SK-N-SH treated with all-trans-retinoic acid at 6 μM for 48 hours (cell line): Measurements from ENCODE around the gene PMEPA1.

Experiments
- ATAC-seq: fragments of 200-7000 bp; cut with Tn5 transposase; 3 replicates; pipeline ENCODE4 v1.9.1; 2020; ENCODE audit warnings: mild to moderate bottlenecking, moderate library complexity
- BACH2 ChIP-seq: fragments of 250-450 bp; sonication (Bioruptor Pico); IDR thresholded peaks from 2 replicates; pipeline ENCODE4 v1.9.0; 2021; ENCODE audit warnings: mild to moderate bottlenecking, borderline replicate concordance
- CREB5 ChIP-seq: fragments of 250-450 bp; sonication (Bioruptor Pico); IDR thresholded peaks from 2 replicates; pipeline ENCODE4 v1.5.1; 2020; ENCODE audit warnings: low read depth, mild to moderate bottlenecking, moderate library complexity
- CSDC2 ChIP-seq: fragments of 250-450 bp; sonication (Bioruptor Pico); IDR thresholded peaks from 2 replicates; pipeline ENCODE4 v1.5.0; 2020; ENCODE audit warnings: mild to moderate bottlenecking, moderate library complexity
- ESRRG ChIP-seq: fragments of 250-450 bp; sonication (Bioruptor Pico); IDR thresholded peaks from 2 replicates; pipeline ENCODE4 v1.6.1; 2021; ENCODE audit warnings: mild to moderate bottlenecking
- GLIS3 ChIP-seq: fragments of 250-450 bp; sonication (Bioruptor Pico); IDR thresholded peaks from 2 replicates; pipeline ENCODE4 v1.5.0; 2020; ENCODE audit warnings: mild to moderate bottlenecking, moderate library complexity
- ISL1 ChIP-seq: fragments of 250-450 bp; sonication (Bioruptor Pico); IDR thresholded peaks from 2 replicates; pipeline ENCODE4 v2.1.2; 2022; ENCODE audit warnings: mild to moderate bottlenecking, moderate library complexity
- OSR1 ChIP-seq: fragments of 250-450 bp; sonication (Bioruptor Pico); IDR thresholded peaks from 2 replicates; pipeline ENCODE4 v1.8.0; 2022; ENCODE audit warnings: moderate library complexity, mild to moderate bottlenecking, inconsistent platforms
- RARB ChIP-seq: fragments of 250-450 bp; sonication (Bioruptor Pico); IDR thresholded peaks from 2 replicates; pipeline ENCODE4 v1.8.0; 2021; ENCODE audit warnings: mild to moderate bottlenecking, moderate library complexity
- SNAI2 ChIP-seq: fragments of 250-450 bp; sonication (Bioruptor Pico); IDR thresholded peaks from 2 replicates; pipeline ENCODE4 v1.5.0; 2020; ENCODE audit warnings: mild to moderate bottlenecking, moderate library complexity
- TCF4 ChIP-seq: fragments of 250-450 bp; sonication (Bioruptor Pico); IDR thresholded peaks from 2 replicates; pipeline ENCODE4 v1.8.0; 2021; ENCODE audit warnings: mild to moderate bottlenecking, moderate library complexity, borderline replicate concordance
- TOX ChIP-seq: fragments of 250-450 bp; sonication (Bioruptor Pico); IDR thresholded peaks from 2 replicates; pipeline ENCODE4 v1.8.0; 2021; ENCODE audit warnings: mild to moderate bottlenecking, moderate library complexity, borderline replicate concordance
- TSHZ2 ChIP-seq: fragments of 250-450 bp; sonication (Bioruptor Pico); IDR thresholded peaks from 2 replicates; pipeline ENCODE4 v1.5.0; 2020; ENCODE audit warnings: mild to moderate bottlenecking, moderate library complexity
- ZC3H10 ChIP-seq: fragments of 250-450 bp; sonication (Bioruptor Pico); IDR thresholded peaks from 2 replicates; pipeline ENCODE4 v1.5.1; 2021; ENCODE audit warnings: mild to moderate bottlenecking, moderate library complexity
- ZFP3 ChIP-seq: fragments of 250-450 bp; sonication (Bioruptor Pico); IDR thresholded peaks from 2 replicates; pipeline ENCODE4 v1.5.0; 2020; ENCODE audit warnings: mild to moderate bottlenecking, moderate library complexity
- ZFP30 ChIP-seq: fragments of 450-650 bp; formaldehyde crosslinking; IDR thresholded peaks from 2 replicates; pipeline ENCODE4 v1.5.0; 2022; ENCODE audit warnings: mild to moderate bottlenecking, moderate library complexity
- ZNF565 ChIP-seq: fragments of 450-650 bp; formaldehyde crosslinking; conservative IDR thresholded peaks from 2 replicates; pipeline ENCODE4 v1.5.0; 2020; ENCODE audit warnings: low read depth, mild to moderate bottlenecking, moderate library complexity
- ZNF70 ChIP-seq: fragments of 450-650 bp; formaldehyde crosslinking; IDR thresholded peaks from 2 replicates; pipeline ENCODE4 v1.5.0; 2020; ENCODE audit warnings: mild to moderate bottlenecking, moderate library complexity
- ZNF8 ChIP-seq: fragments of 450-650 bp; formaldehyde crosslinking; IDR thresholded peaks from 2 replicates; pipeline ENCODE4 v1.5.0; 2020; ENCODE audit warnings: mild to moderate bottlenecking, moderate library complexity
- TF ChIP-seq, protein P1 (sequence below): fragments of 250-450 bp; sonication (Bioruptor Pico); IDR thresholded peaks from 2 replicates; pipeline ENCODE4 v1.8.0; 2020; ENCODE audit warnings: mild to moderate bottlenecking, moderate library complexity, borderline replicate concordance
- TF ChIP-seq, protein P2 (sequence below): fragments of 250-450 bp; sonication (Bioruptor Pico); IDR thresholded peaks from 2 replicates; pipeline ENCODE4 v1.8.0; 2021; ENCODE audit warnings: low read depth, mild to moderate bottlenecking, moderate library complexity, borderline replicate concordance
- TF ChIP-seq, protein P3 (sequence below): fragments of 250-450 bp; sonication (Bioruptor Pico); IDR thresholded peaks from 2 replicates; pipeline ENCODE4 v1.5.1; 2021; ENCODE audit warnings: mild to moderate bottlenecking, moderate library complexity

PMEPA1 gene

DNA sequence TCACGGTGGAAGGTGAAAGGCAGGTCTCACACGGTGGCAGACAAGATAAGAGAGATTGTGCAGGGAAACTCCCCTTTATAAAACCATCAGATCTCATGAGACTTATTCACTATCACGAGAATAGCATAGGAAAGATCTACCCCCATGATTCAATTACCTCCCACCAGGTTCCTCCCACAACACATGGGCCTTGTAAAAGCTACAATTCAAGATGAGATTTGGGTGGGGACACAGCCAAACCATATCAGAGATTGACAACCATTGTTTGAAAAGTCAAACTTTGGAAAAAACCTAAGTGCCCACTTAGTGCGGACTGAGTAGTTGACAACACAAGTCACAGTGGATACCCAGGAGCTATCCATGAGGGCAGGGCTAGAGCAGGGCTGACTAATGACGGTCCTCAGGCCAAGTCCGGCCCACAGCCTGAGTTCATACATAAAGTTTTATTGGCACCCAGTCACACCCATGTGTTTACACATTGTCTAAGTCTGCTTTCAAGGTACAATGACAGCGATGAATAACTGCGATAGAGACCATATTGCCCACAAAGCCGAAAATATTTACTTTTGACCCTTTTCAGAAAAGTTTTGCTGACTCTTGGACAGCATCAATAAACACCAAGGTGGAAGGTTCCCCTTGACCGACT lies 33.8 kb upstream of the PMEPA1 start:
- TF ChIP-seq, protein P1, sequence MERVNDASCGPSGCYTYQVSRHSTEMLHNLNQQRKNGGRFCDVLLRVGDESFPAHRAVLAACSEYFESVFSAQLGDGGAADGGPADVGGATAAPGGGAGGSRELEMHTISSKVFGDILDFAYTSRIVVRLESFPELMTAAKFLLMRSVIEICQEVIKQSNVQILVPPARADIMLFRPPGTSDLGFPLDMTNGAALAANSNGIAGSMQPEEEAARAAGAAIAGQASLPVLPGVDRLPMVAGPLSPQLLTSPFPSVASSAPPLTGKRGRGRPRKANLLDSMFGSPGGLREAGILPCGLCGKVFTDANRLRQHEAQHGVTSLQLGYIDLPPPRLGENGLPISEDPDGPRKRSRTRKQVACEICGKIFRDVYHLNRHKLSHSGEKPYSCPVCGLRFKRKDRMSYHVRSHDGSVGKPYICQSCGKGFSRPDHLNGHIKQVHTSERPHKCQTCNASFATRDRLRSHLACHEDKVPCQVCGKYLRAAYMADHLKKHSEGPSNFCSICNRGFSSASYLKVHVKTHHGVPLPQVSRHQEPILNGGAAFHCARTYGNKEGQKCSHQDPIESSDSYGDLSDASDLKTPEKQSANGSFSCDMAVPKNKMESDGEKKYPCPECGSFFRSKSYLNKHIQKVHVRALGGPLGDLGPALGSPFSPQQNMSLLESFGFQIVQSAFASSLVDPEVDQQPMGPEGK (CRISPR knock-in tag) = no peak
- TF ChIP-seq ZNF70 (no peak), TSHZ2 (CRISPR knock-in tag) (no peak), ISL1 (CRISPR knock-in tag) (no peak), OSR1 (CRISPR knock-in tag) (no peak), ZNF8 (CRISPR knock-in tag) (no peak), ZFP3 (no peak), TCF4 (CRISPR knock-in tag) (no peak), GLIS3 (CRISPR knock-in tag) (no peak), ZC3H10 (CRISPR knock-in tag) (no peak), ESRRG (CRISPR knock-in tag) (no peak), BACH2 (CRISPR knock-in tag) (no peak), RARB (CRISPR knock-in tag) (no peak), ZFP30 (CRISPR knock-in tag) (no peak), CREB5 (CRISPR knock-in tag) (no peak), TOX (CRISPR knock-in tag) (no peak)
- TF ChIP-seq, protein P2, sequence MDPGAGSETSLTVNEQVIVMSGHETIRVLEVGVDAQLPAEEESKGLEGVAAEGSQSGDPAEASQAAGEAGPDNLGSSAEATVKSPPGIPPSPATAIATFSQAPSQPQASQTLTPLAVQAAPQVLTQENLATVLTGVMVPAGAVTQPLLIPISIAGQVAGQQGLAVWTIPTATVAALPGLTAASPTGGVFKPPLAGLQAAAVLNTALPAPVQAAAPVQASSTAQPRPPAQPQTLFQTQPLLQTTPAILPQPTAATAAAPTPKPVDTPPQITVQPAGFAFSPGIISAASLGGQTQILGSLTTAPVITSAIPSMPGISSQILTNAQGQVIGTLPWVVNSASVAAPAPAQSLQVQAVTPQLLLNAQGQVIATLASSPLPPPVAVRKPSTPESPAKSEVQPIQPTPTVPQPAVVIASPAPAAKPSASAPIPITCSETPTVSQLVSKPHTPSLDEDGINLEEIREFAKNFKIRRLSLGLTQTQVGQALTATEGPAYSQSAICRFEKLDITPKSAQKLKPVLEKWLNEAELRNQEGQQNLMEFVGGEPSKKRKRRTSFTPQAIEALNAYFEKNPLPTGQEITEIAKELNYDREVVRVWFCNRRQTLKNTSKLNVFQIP (CRISPR knock-in tag) = no peak
- TF ChIP-seq, protein P3, sequence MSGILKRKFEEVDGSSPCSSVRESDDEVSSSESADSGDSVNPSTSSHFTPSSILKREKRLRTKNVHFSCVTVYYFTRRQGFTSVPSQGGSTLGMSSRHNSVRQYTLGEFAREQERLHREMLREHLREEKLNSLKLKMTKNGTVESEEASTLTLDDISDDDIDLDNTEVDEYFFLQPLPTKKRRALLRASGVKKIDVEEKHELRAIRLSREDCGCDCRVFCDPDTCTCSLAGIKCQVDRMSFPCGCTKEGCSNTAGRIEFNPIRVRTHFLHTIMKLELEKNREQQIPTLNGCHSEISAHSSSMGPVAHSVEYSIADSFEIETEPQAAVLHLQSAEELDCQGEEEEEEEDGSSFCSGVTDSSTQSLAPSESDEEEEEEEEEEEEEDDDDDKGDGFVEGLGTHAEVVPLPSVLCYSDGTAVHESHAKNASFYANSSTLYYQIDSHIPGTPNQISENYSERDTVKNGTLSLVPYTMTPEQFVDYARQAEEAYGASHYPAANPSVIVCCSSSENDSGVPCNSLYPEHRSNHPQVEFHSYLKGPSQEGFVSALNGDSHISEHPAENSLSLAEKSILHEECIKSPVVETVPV (CRISPR knock-in tag) = no peak
- no peak for ATAC-seq

- TF ChIP-seq GLIS3 (CRISPR knock-in tag) (no peak), ZNF565 (CRISPR knock-in tag) (no peak), CSDC2 (CRISPR knock-in tag) (no peak), TCF4 (CRISPR knock-in tag) (no peak), RARB (CRISPR knock-in tag) (no peak), ESRRG (CRISPR knock-in tag) (no peak), CREB5 (CRISPR knock-in tag) (no peak), BACH2 (CRISPR knock-in tag) (no peak), ZNF8 (CRISPR knock-in tag) (no peak), ZNF70 (no peak), OSR1 (CRISPR knock-in tag) (no peak), TOX (CRISPR knock-in tag) (no peak), TSHZ2 (CRISPR knock-in tag) (no peak), SNAI2 (CRISPR knock-in tag) (no peak)
- TF ChIP-seq, protein P3 (CRISPR knock-in tag) = no peak
- TF ChIP-seq, all 23 proteins: peak for 0
- ATAC-seq = no peak
Measured at GRCh38 chr20:57742507-57743181, 32.8 kb upstream of the PMEPA1 start.
